ENCODE data around the gene GNAI3. TPM values are rescaled to one million over a fixed set of nuclear protein-coding genes. Genes with fewer than 3 reads are reported as not detected.

GNAI3 gene
- total and polyA plus RNA-seq, 2 of the 13 experiments (the other 11 are each of a cell fraction or from before 2014, with no cell fraction given): 4.3 to 9.0 TPM

DNA sequence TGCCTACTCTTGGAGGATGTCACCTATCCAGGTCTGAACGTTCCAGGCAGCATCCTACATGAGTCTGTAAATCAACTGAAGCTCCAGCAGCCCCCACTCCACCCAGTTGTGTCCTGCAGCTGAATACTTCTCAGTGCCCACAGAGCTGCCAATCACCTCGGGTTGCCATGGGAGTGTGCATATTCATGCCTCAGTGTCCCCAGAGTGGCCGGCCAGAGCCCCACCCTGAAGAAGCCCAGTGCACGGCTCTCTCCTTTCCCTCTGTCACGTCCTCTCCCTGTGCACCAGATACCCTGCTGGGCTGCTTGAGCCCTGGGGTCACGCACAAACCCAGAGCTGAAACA lies 91.4 kb downstream of the GNAI3 start:
- ATAC-seq: peak; percentile 16

More for the DNA sequence above, 91.4 kb downstream of the GNAI3 start:
- no peak for FAIRE-seq
- H4K20me1 ChIP-seq (ENCODE audit: insufficient read depth, low read length): no peaks in the 10 kb centered on the region
- H3K9me3 ChIP-seq (ENCODE audit: low read length): no peaks in the 10 kb centered on the region
- no peaks in the 10 kb centered on the region for H3K79me2 ChIP-seq (ENCODE audit: insufficient read depth, low read length)
- H3K4me2 ChIP-seq (ENCODE audit: low read depth, low read length): peak overlapping the region; percentile 29; the same call in 1 of the 2 replicates
- no peak overlapping the region for H2AFZ ChIP-seq (ENCODE audit: low read length)
- no peak overlapping the region for H3K27ac ChIP-seq (ENCODE audit: extremely low read length, insufficient read depth, low read length)
- TF ChIP-seq PLRG1 (conservative IDR thresholded peaks at IDR 0.05): no peak
- no peak for TF ChIP-seq KAT7 (CRISPR knock-in tag; IDR thresholded peaks at IDR 0.05; ENCODE audit: borderline replicate concordance)
- no peak for TF ChIP-seq MBD4 (IDR thresholded peaks at IDR 0.05; ENCODE audit: borderline replicate concordance, low read length)
- TF ChIP-seq ZC3H4 (CRISPR knock-in tag; IDR thresholded peaks at IDR 0.05; ENCODE audit: borderline replicate concordance): no peak
- TF ChIP-seq BHLHE40 (IDR thresholded peaks at IDR 0.05; ENCODE audit: low read length): no peak
- TF ChIP-seq, protein P1, sequence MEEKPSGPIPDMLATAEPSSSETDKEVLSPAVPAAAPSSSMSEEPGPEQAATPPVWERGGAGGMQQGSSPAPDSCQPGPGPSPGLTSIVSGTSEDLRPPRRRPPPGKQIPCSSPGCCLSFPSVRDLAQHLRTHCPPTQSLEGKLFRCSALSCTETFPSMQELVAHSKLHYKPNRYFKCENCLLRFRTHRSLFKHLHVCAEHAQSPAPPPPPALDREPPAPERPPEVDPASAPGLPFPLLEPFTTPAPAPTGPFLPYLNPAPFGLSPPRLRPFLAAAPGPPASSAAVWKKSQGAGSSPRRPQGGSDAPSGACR (CRISPR knock-in tag; IDR thresholded peaks at IDR 0.05): no peak
- no peak for TF ChIP-seq IRF2 (CRISPR knock-in tag; IDR thresholded peaks at IDR 0.05)
- no peak for TF ChIP-seq TP53 (CRISPR knock-in tag; conservative IDR thresholded peaks at IDR 0.05)
- no peak for TF ChIP-seq ZBTB20 (CRISPR knock-in tag; IDR thresholded peaks at IDR 0.05; ENCODE audit: borderline replicate concordance, low read depth)
- TF ChIP-seq, protein P2, sequence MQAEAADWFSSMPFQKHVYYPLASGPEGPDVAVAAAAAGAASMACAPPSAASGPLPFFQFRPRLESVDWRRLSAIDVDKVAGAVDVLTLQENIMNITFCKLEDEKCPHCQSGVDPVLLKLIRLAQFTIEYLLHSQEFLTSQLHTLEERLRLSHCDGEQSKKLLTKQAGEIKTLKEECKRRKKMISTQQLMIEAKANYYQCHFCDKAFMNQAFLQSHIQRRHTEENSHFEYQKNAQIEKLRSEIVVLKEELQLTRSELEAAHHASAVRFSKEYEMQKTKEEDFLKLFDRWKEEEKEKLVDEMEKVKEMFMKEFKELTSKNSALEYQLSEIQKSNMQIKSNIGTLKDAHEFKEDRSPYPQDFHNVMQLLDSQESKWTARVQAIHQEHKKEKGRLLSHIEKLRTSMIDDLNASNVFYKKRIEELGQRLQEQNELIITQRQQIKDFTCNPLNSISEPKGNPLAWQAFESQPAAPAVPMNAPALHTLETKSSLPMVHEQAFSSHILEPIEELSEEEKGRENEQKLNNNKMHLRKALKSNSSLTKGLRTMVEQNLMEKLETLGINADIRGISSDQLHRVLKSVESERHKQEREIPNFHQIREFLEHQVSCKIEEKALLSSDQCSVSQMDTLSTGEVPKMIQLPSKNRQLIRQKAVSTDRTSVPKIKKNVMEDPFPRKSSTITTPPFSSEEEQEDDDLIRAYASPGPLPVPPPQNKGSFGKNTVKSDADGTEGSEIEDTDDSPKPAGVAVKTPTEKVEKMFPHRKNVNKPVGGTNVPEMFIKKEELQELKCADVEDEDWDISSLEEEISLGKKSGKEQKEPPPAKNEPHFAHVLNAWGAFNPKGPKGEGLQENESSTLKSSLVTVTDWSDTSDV (CRISPR knock-in tag; IDR thresholded peaks at IDR 0.05): no peak
- no peak for TF ChIP-seq ETV5 (CRISPR knock-in tag; IDR thresholded peaks at IDR 0.05; ENCODE audit: borderline replicate concordance)
- TF ChIP-seq GTF3A (CRISPR knock-in tag; conservative IDR thresholded peaks at IDR 0.05): no peak
- TF ChIP-seq CREB1 (IDR thresholded peaks at IDR 0.05): no peak
- no peak for TF ChIP-seq CREB1 (CRISPR knock-in tag; IDR thresholded peaks at IDR 0.05)
- TF ChIP-seq ZNF256 (CRISPR knock-in tag; conservative IDR thresholded peaks at IDR 0.05): no peak
- TF ChIP-seq, protein P3, sequence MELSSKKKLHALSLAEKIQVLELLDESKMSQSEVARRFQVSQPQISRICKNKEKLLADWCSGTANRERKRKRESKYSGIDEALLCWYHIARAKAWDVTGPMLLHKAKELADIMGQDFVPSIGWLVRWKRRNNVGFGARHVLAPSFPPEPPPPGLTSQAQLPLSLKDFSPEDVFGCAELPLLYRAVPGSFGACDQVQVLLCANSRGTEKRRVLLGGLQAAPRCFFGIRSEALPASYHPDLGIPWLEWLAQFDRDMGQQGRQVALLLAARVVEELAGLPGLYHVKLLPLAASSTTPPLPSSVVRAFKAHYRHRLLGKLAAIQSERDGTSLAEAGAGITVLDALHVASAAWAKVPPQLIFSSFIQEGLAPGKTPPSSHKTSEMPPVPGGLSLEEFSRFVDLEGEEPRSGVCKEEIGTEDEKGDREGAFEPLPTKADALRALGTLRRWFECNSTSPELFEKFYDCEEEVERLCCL (CRISPR knock-in tag; IDR thresholded peaks at IDR 0.05; ENCODE audit: borderline replicate concordance): no peak
- ChIA-PET CTCF (ENCODE audit: low intra/inter-chr PET ratio, low total read pairs) (interaction anchor here (1.1 to 2.6 kb wide), 3 partner anchors 10 to 134 kb away, joined by 3 to 13 read pairs (median 7); no protein-coding TSS in a partner anchor), POLR2A (interaction anchor here (0.7 to 3.8 kb wide), 11 partner anchors 11 to 145 kb away, joined by 3 to 23 read pairs (median 4); partner anchors contain the start of genes EPS8L3, GNAI3, GSTM2 and GSTM4)
- in situ Hi-C loops (cut with HindIII; ENCODE audit: extremely low pct_ligation_motif_present, low pct_unique_long_range_greater_than_20kb) (loop anchor here (5.0 to 10.0 kb wide), 3 partner anchors 67 to 345 kb away; partner anchors contain the start of gene AHCYL1), intact Hi-C loops (cut with micrococcal nuclease; ENCODE audit: unreplicated experiment) (loop anchor here (2.0 to 5.0 kb wide), 2 partner anchors 97 to 352 kb away; no protein-coding TSS in a partner anchor)
- 19% methylated on average over 5 of the region's 6 CpGs for whole genome bisulfite sequencing (ENCODE audit: low lambda C conversion rate)
- no peaks in the 10 kb centered on the region for H3K36me3 ChIP-seq (replicated peaks in 1 of 2; ENCODE audit: control insufficient read depth in 1 of 2, insufficient read depth in 2 of 2, low read length in 2 of 2)
- H3K9ac ChIP-seq (ENCODE audit: insufficient read depth, low read depth, low read length): no peak overlapping the region
- no TSS peak for BruUV-seq (replicated peaks)
- no peak overlapping the region for H3K4me3 ChIP-seq (replicated peaks in 1 of 3; ENCODE audit: insufficient read depth in 1 of 3, low read depth in 2 of 3, low read length in 3 of 3)
- no peak for DNase-seq (ENCODE audit: low spot score)
- peaks cover 39% of the 10 kb centered on the region for H3K4me1 ChIP-seq (ENCODE audit: insufficient read depth, low read length)
- 0 out of 5 replicates have a peak, but pooled peaks cover 0 to 3% of the 10 kb centered on the region in 2 experiments for H3K27me3 ChIP-seq (ENCODE audit: control insufficient read depth in 1 of 2, insufficient read depth in 2 of 2, low read length in 2 of 2)
